Astrocyte of the cerebellum (primary cell): ENCODE data around the gene KIAA0930.

ENCODE experiments used
- DNase-seq: peaks from one replicate; pipeline ENCODE4 v3.0.0-alpha.2; 2011; ENCODE audit warnings: low read depth
- H3K4me3 ChIP-seq: 2 replicates; pipeline ENCODE4 v1.5.1; 2011; ENCODE audit warnings: mild to moderate bottlenecking, low read depth, low read length, moderate library complexity
- CTCF ChIP-seq: IDR thresholded peaks from 2 replicates; pipeline ENCODE4 v1.5.1; 2012; ENCODE audit warnings: low read length, low read depth, moderate library complexity, mild to moderate bottlenecking; ENCODE audit errors: missing control alignments
- in situ Hi-C: cut with HindIII; loops from 2 replicates; pipeline ENCODE4 v1.10.0; 2017; ENCODE audit warnings: low sequenced_read_pairs

KIAA0930 gene

GRCh38 chr22:45181240-45181639, 59.5 kb downstream of the KIAA0930 start:
- no peak for TF ChIP-seq CTCF
- in situ Hi-C loops = no loop called here
- no peak for DNase-seq
- H3K4me3 ChIP-seq = no peak overlapping the region

- no peak overlapping the region for H3K4me3 ChIP-seq
- TF ChIP-seq CTCF = no peak
- no peak for DNase-seq
- in situ Hi-C loops = no loop called here
These were observed 60.5 kb downstream of the KIAA0930 start for GRCh38 chr22:45180146-45180679.

- in situ Hi-C loops = no loop called here
- DNase-seq = no peak
- H3K4me3 ChIP-seq = no peak overlapping the region
- TF ChIP-seq CTCF = no peak
These were observed 61.2 kb downstream of the KIAA0930 start for GRCh38 chr22:45179276-45180049.

GRCh38 chr22:45172881-45173585, 67.7 kb downstream of the KIAA0930 start:
- DNase-seq = no peak
- no peak overlapping the region for H3K4me3 ChIP-seq
- TF ChIP-seq CTCF = no peak
- in situ Hi-C loops = no loop called here

- no peak for TF ChIP-seq CTCF
- no peak for DNase-seq
These were observed 68.9 kb downstream of the KIAA0930 start for GRCh38 chr22:45171830-45172229.

GRCh38 chr22:45169591-45170466, 70.9 kb downstream of the KIAA0930 start:
- DNase-seq = no peak
- in situ Hi-C loops = no loop called here

More at GRCh38 chr22:45171830-45172229, 68.9 kb downstream of the KIAA0930 start:
- in situ Hi-C loops = no loop called here
- no peak overlapping the region for H3K4me3 ChIP-seq

More at GRCh38 chr22:45169591-45170466, 70.9 kb downstream of the KIAA0930 start:
- TF ChIP-seq CTCF = no peak
- H3K4me3 ChIP-seq = no peak overlapping the region
